ENCODE measurements around the gene EPSTI1. TPM values are rescaled to one million over a fixed set of nuclear protein-coding genes. Genes with fewer than 3 reads are reported as not detected.

The EPSTI1 gene
- total RNA-seq, 3 donors from 2014 or later, result 5.0 to 6.6 (median 5.1) TPM

GRCh38 chr13:42907745-42908144, 84.3 kb downstream of the EPSTI1 start:
- Histone ChIP-seq H3K27me3 (no peaks in the 10 kb centered on the region), H3K4me3 (no peak overlapping the region), H3K36me3 (no peaks in the 10 kb centered on the region), H3K9me3 (no peaks in the 10 kb centered on the region), H3K4me1 (no peaks in the 10 kb centered on the region), H3K27ac (no peak overlapping the region)
- TF ChIP-seq POLR2AphosphoS5 (IDR thresholded peaks at IDR 0.05), result no peak
- TF ChIP-seq CTCF (IDR thresholded peaks at IDR 0.05), result no peak
- TF ChIP-seq POLR2A (IDR thresholded peaks at IDR 0.05), result no peak
- intact Hi-C loops (cut with DNase I; ENCODE audit: low total_unique reads), result no loop called here
- DNase-seq (ENCODE audit: low spot score in 2 of 2), result no peak

GRCh38 chr13:42906257-42906656, 85.8 kb downstream of the EPSTI1 start:
- TF ChIP-seq CTCF (IDR thresholded peaks at IDR 0.05) (no peak), POLR2A (IDR thresholded peaks at IDR 0.05) (no peak), POLR2AphosphoS5 (IDR thresholded peaks at IDR 0.05) (no peak)
- no peaks in the 10 kb centered on the region for H3K9me3 ChIP-seq
- intact Hi-C loops (cut with DNase I; ENCODE audit: low total_unique reads), result no loop called here
- H3K27ac ChIP-seq, result no peak overlapping the region
- DNase-seq (ENCODE audit: low spot score in 2 of 2), result no peak
- no peak overlapping the region for H3K4me3 ChIP-seq
- no peaks in the 10 kb centered on the region for H3K27me3 ChIP-seq
- H3K36me3 ChIP-seq, result no peaks in the 10 kb centered on the region
- H3K4me1 ChIP-seq, result no peaks in the 10 kb centered on the region

GRCh38 chr13:42905579-42905978, 86.5 kb downstream of the EPSTI1 start:
- H3K27me3 ChIP-seq, result no peaks in the 10 kb centered on the region
- H3K27ac ChIP-seq, result no peak overlapping the region
- TF ChIP-seq CTCF (IDR thresholded peaks at IDR 0.05), result no peak
- TF ChIP-seq POLR2A (IDR thresholded peaks at IDR 0.05), result no peak
- TF ChIP-seq POLR2AphosphoS5 (IDR thresholded peaks at IDR 0.05), result no peak

GRCh38 chr13:42899266-42899665, 92.8 kb downstream of the EPSTI1 start:
- intact Hi-C loops (cut with DNase I; ENCODE audit: low total_unique reads), result no loop called here
- TF ChIP-seq POLR2A (IDR thresholded peaks at IDR 0.05), result no peak
- no peak for TF ChIP-seq POLR2AphosphoS5 (IDR thresholded peaks at IDR 0.05)
- no peak for TF ChIP-seq CTCF (IDR thresholded peaks at IDR 0.05)
- H3K4me3 ChIP-seq, result no peak overlapping the region
- no peaks in the 10 kb centered on the region for H3K9me3 ChIP-seq
- H3K27ac ChIP-seq, result no peak overlapping the region
- H3K4me1 ChIP-seq, result no peaks in the 10 kb centered on the region
- no peak for DNase-seq (ENCODE audit: low spot score in 2 of 2)
- no peaks in the 10 kb centered on the region for H3K27me3 ChIP-seq
- H3K36me3 ChIP-seq, result no peaks in the 10 kb centered on the region

More at GRCh38 chr13:42905579-42905978, 86.5 kb downstream of the EPSTI1 start:
- no peak for DNase-seq (ENCODE audit: low spot score in 2 of 2)
- H3K9me3 ChIP-seq, result no peaks in the 10 kb centered on the region
- H3K4me1 ChIP-seq, result no peaks in the 10 kb centered on the region
- no peaks in the 10 kb centered on the region for H3K36me3 ChIP-seq
- H3K4me3 ChIP-seq, result no peak overlapping the region
- intact Hi-C loops (cut with DNase I; ENCODE audit: low total_unique reads), result no loop called here

- no peak for DNase-seq (ENCODE audit: low spot score in 2 of 2)
- TF ChIP-seq POLR2AphosphoS5 (IDR thresholded peaks at IDR 0.05) (no peak), CTCF (IDR thresholded peaks at IDR 0.05) (no peak), POLR2A (IDR thresholded peaks at IDR 0.05) (no peak)
- H3K9me3 ChIP-seq, result no peaks in the 10 kb centered on the region
- H3K27me3 ChIP-seq, result no peaks in the 10 kb centered on the region
- H3K27ac ChIP-seq, result no peak overlapping the region
- intact Hi-C loops (cut with DNase I; ENCODE audit: low total_unique reads), result no loop called here
- H3K4me1 ChIP-seq, result peaks cover 0 to 5% of the 10 kb centered on the region in 2 donors
- H3K36me3 ChIP-seq, result no peaks in the 10 kb centered on the region
- H3K4me3 ChIP-seq, result no peak overlapping the region
These were observed 96.3 kb downstream of the EPSTI1 start for GRCh38 chr13:42895776-42896175.

Data from breast epithelium (tissue), 4 donors.